HEK293 (cell line): ENCODE data around the gene GSK3B.

Source experiments
- REST ChIP-seq: fragments of 450-650 bp; formaldehyde crosslinking; IDR thresholded peaks from 2 replicates; pipeline ENCODE4 v1.5.1; 2016; ENCODE audit warnings: missing biosample characterization, missing genetic modification characterization
- TF ChIP-seq, protein P1 (sequence below): fragments of 450-650 bp; formaldehyde crosslinking; IDR thresholded peaks from 2 replicates; pipeline ENCODE4 v1.5.1; 2016; ENCODE audit warnings: missing biosample characterization, missing genetic modification characterization
- TF ChIP-seq, protein P2 (sequence below): fragments of 450-650 bp; formaldehyde crosslinking; IDR thresholded peaks from 2 replicates; pipeline ENCODE4 v1.5.1; 2016; ENCODE audit warnings: missing biosample characterization, missing genetic modification characterization
- TF ChIP-seq, protein P3 (sequence below): fragments of 450-650 bp; formaldehyde crosslinking; IDR thresholded peaks from 2 replicates; pipeline ENCODE4 v1.5.1; 2016; ENCODE audit warnings: missing biosample characterization, missing genetic modification characterization

- TF ChIP-seq, protein P1, sequence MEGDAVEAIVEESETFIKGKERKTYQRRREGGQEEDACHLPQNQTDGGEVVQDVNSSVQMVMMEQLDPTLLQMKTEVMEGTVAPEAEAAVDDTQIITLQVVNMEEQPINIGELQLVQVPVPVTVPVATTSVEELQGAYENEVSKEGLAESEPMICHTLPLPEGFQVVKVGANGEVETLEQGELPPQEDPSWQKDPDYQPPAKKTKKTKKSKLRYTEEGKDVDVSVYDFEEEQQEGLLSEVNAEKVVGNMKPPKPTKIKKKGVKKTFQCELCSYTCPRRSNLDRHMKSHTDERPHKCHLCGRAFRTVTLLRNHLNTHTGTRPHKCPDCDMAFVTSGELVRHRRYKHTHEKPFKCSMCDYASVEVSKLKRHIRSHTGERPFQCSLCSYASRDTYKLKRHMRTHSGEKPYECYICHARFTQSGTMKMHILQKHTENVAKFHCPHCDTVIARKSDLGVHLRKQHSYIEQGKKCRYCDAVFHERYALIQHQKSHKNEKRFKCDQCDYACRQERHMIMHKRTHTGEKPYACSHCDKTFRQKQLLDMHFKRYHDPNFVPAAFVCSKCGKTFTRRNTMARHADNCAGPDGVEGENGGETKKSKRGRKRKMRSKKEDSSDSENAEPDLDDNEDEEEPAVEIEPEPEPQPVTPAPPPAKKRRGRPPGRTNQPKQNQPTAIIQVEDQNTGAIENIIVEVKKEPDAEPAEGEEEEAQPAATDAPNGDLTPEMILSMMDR (tag by site-specific recombination), result no peak
- TF ChIP-seq REST, result no peak
- TF ChIP-seq, protein P2, sequence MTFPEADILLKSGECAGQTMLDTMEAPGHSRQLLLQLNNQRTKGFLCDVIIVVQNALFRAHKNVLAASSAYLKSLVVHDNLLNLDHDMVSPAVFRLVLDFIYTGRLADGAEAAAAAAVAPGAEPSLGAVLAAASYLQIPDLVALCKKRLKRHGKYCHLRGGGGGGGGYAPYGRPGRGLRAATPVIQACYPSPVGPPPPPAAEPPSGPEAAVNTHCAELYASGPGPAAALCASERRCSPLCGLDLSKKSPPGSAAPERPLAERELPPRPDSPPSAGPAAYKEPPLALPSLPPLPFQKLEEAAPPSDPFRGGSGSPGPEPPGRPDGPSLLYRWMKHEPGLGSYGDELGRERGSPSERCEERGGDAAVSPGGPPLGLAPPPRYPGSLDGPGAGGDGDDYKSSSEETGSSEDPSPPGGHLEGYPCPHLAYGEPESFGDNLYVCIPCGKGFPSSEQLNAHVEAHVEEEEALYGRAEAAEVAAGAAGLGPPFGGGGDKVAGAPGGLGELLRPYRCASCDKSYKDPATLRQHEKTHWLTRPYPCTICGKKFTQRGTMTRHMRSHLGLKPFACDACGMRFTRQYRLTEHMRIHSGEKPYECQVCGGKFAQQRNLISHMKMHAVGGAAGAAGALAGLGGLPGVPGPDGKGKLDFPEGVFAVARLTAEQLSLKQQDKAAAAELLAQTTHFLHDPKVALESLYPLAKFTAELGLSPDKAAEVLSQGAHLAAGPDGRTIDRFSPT (tag by site-specific recombination), result no peak
- TF ChIP-seq, protein P3, sequence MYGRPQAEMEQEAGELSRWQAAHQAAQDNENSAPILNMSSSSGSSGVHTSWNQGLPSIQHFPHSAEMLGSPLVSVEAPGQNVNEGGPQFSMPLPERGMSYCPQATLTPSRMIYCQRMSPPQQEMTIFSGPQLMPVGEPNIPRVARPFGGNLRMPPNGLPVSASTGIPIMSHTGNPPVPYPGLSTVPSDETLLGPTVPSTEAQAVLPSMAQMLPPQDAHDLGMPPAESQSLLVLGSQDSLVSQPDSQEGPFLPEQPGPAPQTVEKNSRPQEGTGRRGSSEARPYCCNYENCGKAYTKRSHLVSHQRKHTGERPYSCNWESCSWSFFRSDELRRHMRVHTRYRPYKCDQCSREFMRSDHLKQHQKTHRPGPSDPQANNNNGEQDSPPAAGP, result no peak
Observed at GRCh38 chr3:119930286-119930685, 164.0 kb downstream of the GSK3B start.
